ENCODE results near the gene ZFYVE19.

Gene ZFYVE19

GRCh38 chr15:40815042-40815698, 8.3 kb downstream of the ZFYVE19 start:
- DNase-seq (ENCODE audit: low read depth, low spot score), result no peak
- no peaks in the 10 kb centered on the region; the same call in 1 of the 2 replicates for H3K36me3 ChIP-seq (ENCODE audit: insufficient read depth, low read length)
- H3K4me3 ChIP-seq, result no peak overlapping the region
- no peak for TF ChIP-seq FOXP2 (optimal IDR thresholded peaks at IDR 0.05; ENCODE audit: control extremely low read depth, extremely low read length, insufficient read depth)
- TF ChIP-seq POLR2AphosphoS5 (IDR thresholded peaks at IDR 0.05; ENCODE audit: borderline replicate concordance, low read depth, low read length), result no peak
- no peak for TF ChIP-seq EZH2 (IDR thresholded peaks at IDR 0.05)
- no peak overlapping the region for H3K27ac ChIP-seq
- no peak overlapping the region for H3K9ac ChIP-seq (ENCODE audit: insufficient read length)
- no peaks in the 10 kb centered on the region for H3K9me3 ChIP-seq (ENCODE audit: low read depth, low read length)

GRCh38 chr15:40819048-40819447, 12.2 kb downstream of the ZFYVE19 start:
- no peak for TF ChIP-seq POLR2AphosphoS5 (IDR thresholded peaks at IDR 0.05; ENCODE audit: borderline replicate concordance, low read depth, low read length)
- TF ChIP-seq EZH2 (IDR thresholded peaks at IDR 0.05), result no peak
- TF ChIP-seq FOXP2 (optimal IDR thresholded peaks at IDR 0.05; ENCODE audit: control extremely low read depth, extremely low read length, insufficient read depth), result no peak
- DNase-seq (ENCODE audit: low read depth, low spot score), result no peak
- no peak overlapping the region for H3K27ac ChIP-seq

GRCh38 chr15:40821195-40821594, 14.3 kb downstream of the ZFYVE19 start:
- Histone ChIP-seq H3K9ac (ENCODE audit: insufficient read length) (no peak overlapping the region), H3K4me3 (no peak overlapping the region), H3K9me3 (ENCODE audit: low read depth, low read length) (no peaks in the 10 kb centered on the region), H3K36me3 (ENCODE audit: insufficient read depth, low read length) (no peaks in the 10 kb centered on the region), H3K27ac (no peak overlapping the region)
- TF ChIP-seq POLR2AphosphoS5 (IDR thresholded peaks at IDR 0.05; ENCODE audit: borderline replicate concordance, low read depth, low read length) (no peak), FOXP2 (optimal IDR thresholded peaks at IDR 0.05; ENCODE audit: control extremely low read depth, extremely low read length, insufficient read depth) (no peak)
- no peak for DNase-seq (ENCODE audit: low read depth, low spot score)

More at GRCh38 chr15:40819048-40819447, 12.2 kb downstream of the ZFYVE19 start:
- no peaks in the 10 kb centered on the region; the same call in 1 of the 2 replicates for H3K36me3 ChIP-seq (ENCODE audit: insufficient read depth, low read length)
- H3K4me3 ChIP-seq, result no peak overlapping the region
- H3K9ac ChIP-seq (ENCODE audit: insufficient read length), result no peak overlapping the region
- H3K9me3 ChIP-seq (ENCODE audit: low read depth, low read length), result no peaks in the 10 kb centered on the region

- DNase-seq (ENCODE audit: low read depth, low spot score), result no peak
- H3K9me3 ChIP-seq (ENCODE audit: low read depth, low read length), result no peaks in the 10 kb centered on the region
- no peaks in the 10 kb centered on the region for H3K36me3 ChIP-seq (ENCODE audit: insufficient read depth, low read length)
- H3K9ac ChIP-seq (ENCODE audit: insufficient read length), result no peak overlapping the region
- no peak overlapping the region for H3K4me3 ChIP-seq
- no peak for TF ChIP-seq EZH2 (IDR thresholded peaks at IDR 0.05)
- no peak for TF ChIP-seq FOXP2 (optimal IDR thresholded peaks at IDR 0.05; ENCODE audit: control extremely low read depth, extremely low read length, insufficient read depth)
- no peak for TF ChIP-seq POLR2AphosphoS5 (IDR thresholded peaks at IDR 0.05; ENCODE audit: borderline replicate concordance, low read depth, low read length)
- no peak overlapping the region for H3K27ac ChIP-seq
Observed at GRCh38 chr15:40823572-40824343, 16.9 kb downstream of the ZFYVE19 start.

- no peak for TF ChIP-seq FOXP2 (optimal IDR thresholded peaks at IDR 0.05; ENCODE audit: control extremely low read depth, extremely low read length, insufficient read depth)
- no peak for TF ChIP-seq POLR2AphosphoS5 (IDR thresholded peaks at IDR 0.05; ENCODE audit: borderline replicate concordance, low read depth, low read length)
- no peak overlapping the region for H3K9ac ChIP-seq (ENCODE audit: insufficient read length)
- no peaks in the 10 kb centered on the region for H3K9me3 ChIP-seq (ENCODE audit: low read depth, low read length)
- no peaks in the 10 kb centered on the region for H3K36me3 ChIP-seq (ENCODE audit: insufficient read depth, low read length)
- no peak overlapping the region for H3K4me3 ChIP-seq
- H3K27ac ChIP-seq, result no peak overlapping the region
- no peak for DNase-seq (ENCODE audit: low read depth, low spot score)
Observed at GRCh38 chr15:40825661-40826422, 19.0 kb downstream of the ZFYVE19 start.

GRCh38 chr15:40826423-40827075, 19.7 kb downstream of the ZFYVE19 start:
- no peak overlapping the region for H3K4me3 ChIP-seq
- no peaks in the 10 kb centered on the region for H3K9me3 ChIP-seq (ENCODE audit: low read depth, low read length)
- no peak for DNase-seq (ENCODE audit: low read depth, low spot score)
- no peak overlapping the region for H3K27ac ChIP-seq
- H3K36me3 ChIP-seq (ENCODE audit: insufficient read depth, low read length), result no peaks in the 10 kb centered on the region
- TF ChIP-seq POLR2AphosphoS5 (IDR thresholded peaks at IDR 0.05; ENCODE audit: borderline replicate concordance, low read depth, low read length), result no peak
- TF ChIP-seq EZH2 (IDR thresholded peaks at IDR 0.05), result no peak
- TF ChIP-seq FOXP2 (optimal IDR thresholded peaks at IDR 0.05; ENCODE audit: control extremely low read depth, extremely low read length, insufficient read depth), result no peak
- H3K9ac ChIP-seq (ENCODE audit: insufficient read length), result no peak overlapping the region

- no peak for DNase-seq (ENCODE audit: low read depth, low spot score)
- H3K27ac ChIP-seq, result no peak within 1 kb of the TSS
- H3K4me3 ChIP-seq, result no peak within 1 kb of the TSS
- no peaks in the 10 kb centered on the region for H3K9me3 ChIP-seq (ENCODE audit: low read depth, low read length)
- TF ChIP-seq EZH2 (IDR thresholded peaks at IDR 0.05) (no peak), POLR2AphosphoS5 (IDR thresholded peaks at IDR 0.05; ENCODE audit: borderline replicate concordance, low read depth, low read length) (no peak), FOXP2 (optimal IDR thresholded peaks at IDR 0.05; ENCODE audit: control extremely low read depth, extremely low read length, insufficient read depth) (no peak)
- H3K9ac ChIP-seq (ENCODE audit: insufficient read length), result no peak within 1 kb of the TSS
- no peaks in the 10 kb centered on the region for H3K36me3 ChIP-seq (ENCODE audit: insufficient read depth, low read length)
Observed at GRCh38 chr15:40828447-40829036, 21.7 kb downstream of the ZFYVE19 start, which contains the start of gene PPP1R14D. Gene PPP1R14D (minus strand): TSS chr15:40828708. CDS start chr15:40828641, 67 bp downstream.

Data from SK-N-MC (cell line).